Kidney (tissue), 14 donors: ENCODE measurements around the gene GDF10. TPM values are rescaled to one million over a fixed set of nuclear protein-coding genes. Genes with fewer than 3 reads are reported as not detected.

Source experiments
- DNase-seq, 5 donors: peaks; one replicate each; pipeline ENCODE4 v3.0.0-alpha.2; 2013 to 2020
- FAIRE-seq: peaks from 2 replicates; lab custom pipeline; 2012; peaks lifted over from hg19 to GRCh38; lab: Jason Lieb, UNC
- H3K27ac ChIP-seq, 2 donors: one replicate each; pipeline ENCODE4 v1.7.0; 2013; ENCODE audit warnings: low read depth in 2 of 2, low read length in 2 of 2, inconsistent platforms in 1 of 2
- H3K27me3 ChIP-seq: one replicate; pipeline ENCODE4 v1.7.1; 2013; ENCODE audit warnings: low read length, inconsistent platforms; ENCODE audit not compliant: control insufficient read depth, insufficient read depth
- H3K36me3 ChIP-seq, 3 donors: one replicate each; pipeline versions ENCODE4 v1.7.0 to v1.7.1; 2013; ENCODE audit warnings: low read length in 3 of 3, control low read depth in 1 of 3, inconsistent platforms in 1 of 3; ENCODE audit not compliant: insufficient read depth in 3 of 3, control insufficient read depth in 2 of 3
- H3K4me1 ChIP-seq, 3 donors: one replicate each; pipeline versions ENCODE4 v1.7.0 to v1.7.1; 2013; ENCODE audit warnings: low read length in 3 of 3, inconsistent platforms in 1 of 3, low read depth in 1 of 3; ENCODE audit not compliant: control insufficient read depth in 2 of 3, insufficient read depth in 2 of 3
- H3K4me3 ChIP-seq, 3 donors: one replicate each; pipeline versions ENCODE4 v1.7.0 to v1.8.1; 2013; ENCODE audit warnings: low read length in 3 of 3, control low read depth in 1 of 3, inconsistent platforms in 1 of 3
- H3K9ac ChIP-seq, 3 donors: one replicate each; pipeline versions ENCODE4 v1.7.0 to v1.7.1; 2013; ENCODE audit warnings: low read length in 3 of 3, control low read depth in 1 of 3, inconsistent platforms in 1 of 3
- H3K9me3 ChIP-seq, 3 donors: one replicate each; pipeline versions ENCODE4 v1.7.0 to v1.7.1; 2013; ENCODE audit warnings: low read length in 3 of 3, control low read depth in 1 of 3, inconsistent platforms in 1 of 3; ENCODE audit not compliant: control insufficient read depth in 2 of 3, insufficient read depth in 1 of 3
- intact Hi-C: fragments of 100-400 bp; cut with DNase I; formaldehyde crosslinking; loops from one replicate; pipeline ENCODE4 v1.11.1; 2022
- polyA plus RNA-seq: library from polyadenylated mRNA; stranded (reverse); fragments of 350-450 nt; fragmentation: Illumina TruSeq; extraction: RNeasy Lipid Tissue Mini Kit (QIAGEN cat#74804); gene quantifications from one replicate; pipeline ENCODE4 v1.2.3, GENCODE V29; 2014; ENCODE audit warnings: low read depth, low replicate concordance; ENCODE audit not compliant: insufficient read depth
- total RNA-seq: library from RNA; stranded (reverse); fragmentation: NEBNext Ultra II Directional; extraction: Animal tissue kit (Norgen Biotek cat#: 25700); gene quantifications from one replicate; pipeline ENCODE4 v1.2.1, GENCODE V29; 2021
- TF ChIP-seq, protein P1 (sequence below): IDR thresholded peaks from 3 replicates; pipeline ENCODE4 v1.5.1; 2012; ENCODE audit warnings: mild to moderate bottlenecking, moderate library complexity, borderline replicate concordance; ENCODE audit not compliant: insufficient read depth; ENCODE audit errors: extremely low read depth
- donor health status: control.
- donor health status: control.
- donor health status: control.
- donor health status: control.
- donor health status: control.
- donor health status: DM: yes; HTN: yes; CAD: no.
- donor health status: Normal renal cell carcinoma (clear cell type).

Gene GDF10
- total and polyA plus RNA-seq, 2 donors from 2014 or later, result 1.1 TPM; not detected in 1

DNA sequence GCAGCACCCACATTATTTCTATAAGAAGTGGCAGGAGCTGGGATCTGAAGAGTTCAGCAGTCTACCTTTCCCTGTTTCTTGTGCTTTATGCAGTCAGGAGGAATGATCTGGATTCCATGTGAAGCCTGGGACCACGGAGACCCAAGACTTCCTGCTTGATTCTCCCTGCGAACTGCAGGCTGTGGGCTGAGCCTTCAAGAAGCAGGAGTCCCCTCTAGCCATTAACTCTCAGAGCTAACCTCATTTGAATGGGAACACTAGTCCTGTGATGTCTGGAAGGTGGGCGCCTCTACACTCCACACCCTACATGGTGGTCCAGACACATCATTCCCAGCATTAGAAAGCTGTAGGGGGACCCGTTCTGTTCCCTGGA lies 47.3 kb downstream of the GDF10 start:
- FAIRE-seq, result no peak

DNA sequence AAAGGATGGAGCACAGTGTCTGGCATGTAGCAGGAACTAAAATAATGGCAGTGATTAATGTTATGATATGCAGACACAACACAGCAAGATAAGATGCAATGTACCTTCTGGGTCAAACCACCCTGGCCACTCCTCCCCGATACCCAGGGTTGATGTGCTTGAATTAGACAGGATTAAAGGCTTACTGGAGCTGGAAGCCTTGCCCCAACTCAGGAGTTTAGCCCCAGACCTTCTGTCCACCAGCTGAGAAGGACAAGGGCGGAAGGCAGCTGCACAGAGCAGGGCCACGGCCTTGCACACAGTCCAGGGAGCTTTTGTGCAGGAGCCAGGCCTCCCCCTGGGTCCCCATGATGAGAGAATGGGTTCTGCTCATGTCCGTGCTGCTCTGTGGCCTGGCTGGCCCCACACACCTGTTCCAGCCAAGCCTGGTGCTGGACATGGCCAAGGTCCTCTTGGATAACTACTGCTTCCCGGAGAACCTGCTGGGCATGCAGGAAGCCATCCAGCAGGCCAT lies 48.2 kb downstream of the GDF10 start, which contains the start of gene RBP3:
TSS of gene RBP3 (plus strand) at position 226 of the 514 bp plus-strand sequence. CDS start at position 348, 122 bp downstream.
- H3K27me3 ChIP-seq, result no peaks in the 10 kb centered on the region
- H3K4me1 ChIP-seq, result no peaks in the 10 kb centered on the region
- H3K36me3 ChIP-seq, result no peaks in the 10 kb centered on the region
- intact Hi-C loops, result no loop called here
- TF ChIP-seq, protein P1, sequence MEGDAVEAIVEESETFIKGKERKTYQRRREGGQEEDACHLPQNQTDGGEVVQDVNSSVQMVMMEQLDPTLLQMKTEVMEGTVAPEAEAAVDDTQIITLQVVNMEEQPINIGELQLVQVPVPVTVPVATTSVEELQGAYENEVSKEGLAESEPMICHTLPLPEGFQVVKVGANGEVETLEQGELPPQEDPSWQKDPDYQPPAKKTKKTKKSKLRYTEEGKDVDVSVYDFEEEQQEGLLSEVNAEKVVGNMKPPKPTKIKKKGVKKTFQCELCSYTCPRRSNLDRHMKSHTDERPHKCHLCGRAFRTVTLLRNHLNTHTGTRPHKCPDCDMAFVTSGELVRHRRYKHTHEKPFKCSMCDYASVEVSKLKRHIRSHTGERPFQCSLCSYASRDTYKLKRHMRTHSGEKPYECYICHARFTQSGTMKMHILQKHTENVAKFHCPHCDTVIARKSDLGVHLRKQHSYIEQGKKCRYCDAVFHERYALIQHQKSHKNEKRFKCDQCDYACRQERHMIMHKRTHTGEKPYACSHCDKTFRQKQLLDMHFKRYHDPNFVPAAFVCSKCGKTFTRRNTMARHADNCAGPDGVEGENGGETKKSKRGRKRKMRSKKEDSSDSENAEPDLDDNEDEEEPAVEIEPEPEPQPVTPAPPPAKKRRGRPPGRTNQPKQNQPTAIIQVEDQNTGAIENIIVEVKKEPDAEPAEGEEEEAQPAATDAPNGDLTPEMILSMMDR, result no peak
- no peak within 1 kb of the TSS for H3K4me3 ChIP-seq
- peak in 1 of 5 donors; percentile 37 for DNase-seq
- H3K9me3 ChIP-seq, result no peaks in the 10 kb centered on the region
- no peak within 1 kb of the TSS for H3K9ac ChIP-seq
- H3K27ac ChIP-seq, result no peak within 1 kb of the TSS
- FAIRE-seq, result no peak

More for the DNA sequence above, 47.3 kb downstream of the GDF10 start:
- no peak overlapping the region for H3K27ac ChIP-seq
- no peaks in the 10 kb centered on the region for H3K9me3 ChIP-seq
- no peaks in the 10 kb centered on the region for H3K36me3 ChIP-seq
- peak in 1 of 5 donors; percentile 8 for DNase-seq
- H3K4me1 ChIP-seq, result no peaks in the 10 kb centered on the region
- no peak overlapping the region for H3K4me3 ChIP-seq
- H3K27me3 ChIP-seq, result no peaks in the 10 kb centered on the region
- no peak overlapping the region for H3K9ac ChIP-seq
- intact Hi-C loops, result no loop called here
- TF ChIP-seq, protein P1, result no peak

DNA sequence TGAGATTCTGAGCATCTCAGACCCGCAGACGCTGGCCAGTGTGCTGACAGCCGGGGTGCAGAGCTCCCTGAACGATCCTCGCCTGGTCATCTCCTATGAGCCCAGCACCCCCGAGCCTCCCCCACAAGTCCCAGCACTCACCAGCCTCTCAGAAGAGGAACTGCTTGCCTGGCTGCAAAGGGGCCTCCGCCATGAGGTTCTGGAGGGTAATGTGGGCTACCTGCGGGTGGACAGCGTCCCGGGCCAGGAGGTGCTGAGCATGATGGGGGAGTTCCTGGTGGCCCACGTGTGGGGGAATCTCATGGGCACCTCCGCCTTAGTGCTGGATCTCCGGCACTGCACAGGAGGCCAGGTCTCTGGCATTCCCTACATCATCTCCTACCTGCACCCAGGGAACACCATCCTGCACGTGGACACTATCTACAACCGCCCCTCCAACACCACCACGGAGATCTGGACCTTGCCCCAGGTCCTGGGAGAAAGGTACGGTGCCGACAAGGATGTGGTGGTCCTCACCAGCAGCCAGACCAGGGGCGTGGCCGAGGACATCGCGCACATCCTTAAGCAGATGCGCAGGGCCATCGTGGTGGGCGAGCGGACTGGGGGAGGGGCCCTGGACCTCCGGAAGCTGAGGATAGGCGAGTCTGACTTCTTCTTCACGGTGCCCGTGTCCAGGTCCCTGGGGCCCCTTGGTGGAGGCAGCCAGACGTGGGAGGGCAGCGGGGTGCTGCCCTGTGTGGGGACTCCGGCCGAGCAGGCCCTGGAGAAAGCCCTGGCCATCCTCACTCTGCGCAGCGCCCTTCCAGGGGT lies 48.9 kb downstream of the GDF10 start:
- H3K27me3 ChIP-seq, result no peaks in the 10 kb centered on the region
- no peaks in the 10 kb centered on the region for H3K36me3 ChIP-seq
- H3K4me1 ChIP-seq, result no peaks in the 10 kb centered on the region
- H3K9ac ChIP-seq, result no peak overlapping the region
- no peaks in the 10 kb centered on the region for H3K9me3 ChIP-seq
- TF ChIP-seq, protein P1, result no peak
- H3K27ac ChIP-seq, result no peak overlapping the region
- FAIRE-seq (no peak), DNase-seq (peak in 1 of 5 donors; percentile 67)
- intact Hi-C loops, result no loop called here
- H3K4me3 ChIP-seq, result no peak overlapping the region
